ENCODE data around the gene DDAH1. TPM values are rescaled to one million over a fixed set of nuclear protein-coding genes. Genes with fewer than 3 reads are reported as not detected.

DDAH1 gene
- total and polyA plus RNA-seq, 5 donors from 2014 or later = 0.15 TPM; not detected in 4

DNA sequence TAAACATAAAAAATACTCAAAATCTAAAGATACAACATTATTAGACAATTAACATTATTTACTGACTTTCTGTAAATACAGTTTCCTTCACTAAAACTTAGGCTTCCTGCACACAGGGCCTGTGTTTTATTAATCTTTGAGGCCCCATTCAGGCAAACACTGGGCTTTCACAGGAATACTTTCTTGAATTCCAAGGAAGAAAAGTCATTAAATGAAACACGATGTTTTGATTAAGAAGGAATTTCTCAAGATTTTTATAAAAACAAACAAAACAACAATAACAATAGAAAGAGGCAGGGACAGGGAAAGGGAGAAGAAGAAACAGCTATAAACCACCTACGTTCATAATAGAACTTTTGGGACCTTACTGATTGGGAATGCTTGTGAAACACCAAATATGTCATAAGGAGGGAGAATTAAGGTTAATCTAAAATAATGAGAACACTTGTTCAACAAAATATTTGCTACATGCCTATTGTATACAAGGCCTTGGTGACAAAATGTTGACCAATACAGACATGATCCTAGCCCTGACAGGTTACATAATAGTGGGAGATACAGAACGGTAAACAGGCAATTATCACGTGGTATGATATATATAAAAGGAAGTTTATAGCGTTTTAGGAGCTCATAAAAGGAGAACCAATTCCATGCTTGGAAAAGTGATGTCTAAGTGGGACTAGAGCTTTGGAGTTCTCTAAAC is 3.6 kb downstream of the DDAH1 start:
- ATAC-seq (ENCODE audit: low read depth in 2 of 2) (no peak), DNase-seq (no peak)
- H3K27me3 ChIP-seq (ENCODE audit: control insufficient read depth, insufficient read depth, low read length) = peaks cover 20% of the 10 kb centered on the region
- H3K4me1 Mint-ChIP-seq = peaks cover 0 to 10% (median 2%) of the 10 kb centered on the region in 4 donors
- no peak overlapping the region for H3K4me3 Mint-ChIP-seq
- no peaks in the 10 kb centered on the region for H3K36me3 ChIP-seq (ENCODE audit: control insufficient read depth, insufficient read depth, low read length)
- no peaks in the 10 kb centered on the region for H3K9me3 Mint-ChIP-seq
- no peak overlapping the region for H3K27ac ChIP-seq (ENCODE audit: insufficient read depth, low read length, poor library complexity, severe bottlenecking)
- no peaks in the 10 kb centered on the region for H3K9me3 ChIP-seq (ENCODE audit: control insufficient read depth in 2 of 2, low read length in 2 of 2)
- H3K27ac Mint-ChIP-seq = no peak overlapping the region
- H3K4me1 ChIP-seq (ENCODE audit: control insufficient read depth, insufficient read depth, low read length, poor library complexity, severe bottlenecking) = peaks cover 3% of the 10 kb centered on the region
- no peaks in the 10 kb centered on the region for H3K36me3 Mint-ChIP-seq
- peaks cover 43% of the 10 kb centered on the region for H3K27me3 Mint-ChIP-seq
- no peak overlapping the region for H3K4me3 ChIP-seq (ENCODE audit: low read depth, low read length)

DNA sequence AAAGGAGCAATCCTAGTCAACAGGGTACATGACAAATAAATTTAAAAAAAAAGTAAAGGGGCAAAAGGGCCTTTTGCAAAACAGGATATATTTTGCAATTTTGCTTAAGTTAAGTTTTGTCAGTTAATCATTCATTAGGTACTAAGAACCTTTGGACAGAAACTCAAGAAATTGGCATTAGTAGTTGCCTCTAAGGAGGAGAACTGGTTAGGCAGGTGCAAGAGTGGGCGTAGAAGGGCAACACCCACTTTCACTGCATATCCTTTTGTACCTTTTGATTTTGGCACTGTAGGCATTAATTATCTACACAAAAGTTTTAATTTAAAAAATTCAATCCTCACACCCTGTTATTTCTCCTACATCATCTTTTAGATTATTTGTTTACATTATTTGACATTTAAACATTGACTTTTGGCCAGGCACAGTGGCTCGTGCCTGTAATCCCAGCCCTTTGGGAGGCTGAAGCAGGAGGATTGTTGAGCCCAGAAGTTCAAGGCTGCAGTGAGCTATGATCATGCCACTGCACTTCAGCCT is 4.3 kb downstream of the DDAH1 start:
- H3K9me3 ChIP-seq (ENCODE audit: control insufficient read depth in 2 of 2, low read length in 2 of 2) = no peaks in the 10 kb centered on the region
- peaks cover 36% of the 10 kb centered on the region for H3K27me3 Mint-ChIP-seq
- H3K27ac ChIP-seq (ENCODE audit: insufficient read depth, low read length, poor library complexity, severe bottlenecking) = no peak overlapping the region
- ATAC-seq (ENCODE audit: low read depth in 2 of 2) = no peak
- no peak overlapping the region for H3K27ac Mint-ChIP-seq
- no peaks in the 10 kb centered on the region for H3K36me3 ChIP-seq (ENCODE audit: control insufficient read depth, insufficient read depth, low read length)
- no peak for DNase-seq
- H3K4me3 Mint-ChIP-seq = no peak overlapping the region
- H3K36me3 Mint-ChIP-seq = no peaks in the 10 kb centered on the region
- peaks cover 0 to 6% (median 2%) of the 10 kb centered on the region in 4 donors for H3K4me1 Mint-ChIP-seq
- no peak overlapping the region for H3K4me3 ChIP-seq (ENCODE audit: low read depth, low read length)
- no peaks in the 10 kb centered on the region for H3K9me3 Mint-ChIP-seq
- H3K27me3 ChIP-seq (ENCODE audit: control insufficient read depth, insufficient read depth, low read length) = peaks cover 17% of the 10 kb centered on the region
- H3K4me1 ChIP-seq (ENCODE audit: control insufficient read depth, insufficient read depth, low read length, poor library complexity, severe bottlenecking) = peaks cover 3% of the 10 kb centered on the region

DNA sequence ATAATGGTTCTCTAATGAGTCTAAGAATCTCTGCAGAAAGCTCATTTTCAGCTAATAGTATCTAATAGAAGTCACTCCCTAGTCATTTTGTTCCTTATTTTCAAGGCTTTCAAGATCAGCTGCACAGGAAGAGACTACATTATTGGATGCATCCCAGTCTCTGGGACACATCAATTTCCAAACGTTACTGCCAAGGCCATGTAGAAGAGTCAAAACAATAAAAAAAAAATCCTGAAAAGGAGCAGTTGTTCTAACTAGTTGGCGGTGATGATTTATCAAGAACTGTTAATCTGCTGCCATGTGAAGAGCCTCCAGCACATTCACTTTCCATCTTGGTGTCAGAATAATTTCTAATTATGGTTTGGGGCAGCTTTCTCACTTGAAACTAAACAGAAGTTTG is 5.7 kb downstream of the DDAH1 start:
- H3K36me3 Mint-ChIP-seq = no peaks in the 10 kb centered on the region
- no peak for ATAC-seq (ENCODE audit: low read depth in 2 of 2)
- H3K27me3 ChIP-seq (ENCODE audit: control insufficient read depth, insufficient read depth, low read length) = peaks cover 14% of the 10 kb centered on the region
- no peak for DNase-seq
- H3K27me3 Mint-ChIP-seq = peaks cover 32% of the 10 kb centered on the region
- peak overlapping the region in 1 of 4 donors; percentile 8 for H3K4me3 Mint-ChIP-seq
- H3K4me1 ChIP-seq (ENCODE audit: control insufficient read depth, insufficient read depth, low read length, poor library complexity, severe bottlenecking) = peaks cover 3% of the 10 kb centered on the region
- H3K4me3 ChIP-seq (ENCODE audit: low read depth, low read length) = no peak overlapping the region
- no peaks in the 10 kb centered on the region for H3K9me3 Mint-ChIP-seq
- H3K4me1 Mint-ChIP-seq = peaks cover 0 to 4% (median 1%) of the 10 kb centered on the region in 4 donors
- H3K27ac Mint-ChIP-seq = no peak overlapping the region
- H3K36me3 ChIP-seq (ENCODE audit: control insufficient read depth, insufficient read depth, low read length) = no peaks in the 10 kb centered on the region
- H3K27ac ChIP-seq (ENCODE audit: insufficient read depth, low read length, poor library complexity, severe bottlenecking) = no peak overlapping the region
- H3K9me3 ChIP-seq (ENCODE audit: control insufficient read depth in 2 of 2, low read length in 2 of 2) = no peaks in the 10 kb centered on the region

DNA sequence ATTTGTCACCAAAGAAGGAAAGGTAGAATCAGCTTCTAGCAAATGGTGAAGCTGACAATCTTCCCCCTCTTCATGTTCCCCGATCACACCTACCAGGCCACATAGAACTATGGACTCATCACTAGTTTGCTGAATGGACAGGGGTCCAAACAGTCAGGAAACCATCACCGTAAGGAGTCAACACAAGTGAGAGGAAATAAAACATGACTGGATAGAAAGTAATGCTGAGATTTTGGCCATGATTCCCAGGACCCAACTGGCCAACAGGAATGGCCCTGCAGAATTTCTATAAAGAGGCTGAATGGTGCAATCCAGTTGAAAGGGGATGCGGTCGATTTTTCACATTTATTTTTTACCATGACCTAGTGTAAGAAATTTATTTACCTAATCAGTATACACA is 10.7 kb downstream of the DDAH1 start:
- no peak overlapping the region for H3K27ac Mint-ChIP-seq
- ATAC-seq (ENCODE audit: low read depth in 2 of 2) = no peak

DNA sequence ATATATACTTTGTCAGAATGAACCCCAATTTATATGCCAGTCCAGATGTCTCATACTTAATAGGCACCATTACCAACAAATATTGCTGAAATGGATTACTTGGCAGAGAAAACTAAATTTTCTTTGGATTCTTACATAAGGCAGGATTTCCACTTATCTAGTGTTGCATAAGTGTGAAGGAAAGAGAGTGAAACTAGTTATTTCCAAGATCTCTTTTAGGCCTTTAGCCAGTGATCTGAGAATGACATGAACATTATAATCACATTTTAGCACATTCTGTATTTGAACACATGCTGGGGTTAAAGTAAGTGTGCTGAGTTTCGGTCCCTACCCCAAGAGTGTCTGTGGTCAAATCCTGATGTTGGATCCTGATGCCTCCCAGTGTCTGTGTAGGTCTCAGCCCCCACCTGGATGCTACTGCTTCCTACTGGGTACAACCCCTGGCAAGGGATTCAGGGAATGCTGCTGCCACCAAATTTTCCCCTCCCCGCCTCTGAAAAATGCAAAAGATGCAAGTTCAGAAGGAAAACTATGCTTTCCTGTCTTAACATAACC is 11.2 kb downstream of the DDAH1 start:
- Histone ChIP-seq H3K27me3 (ENCODE audit: control insufficient read depth, insufficient read depth, low read length) (no peaks in the 10 kb centered on the region), H3K4me1 (ENCODE audit: control insufficient read depth, insufficient read depth, low read length, poor library complexity, severe bottlenecking) (no peaks in the 10 kb centered on the region), H3K4me3 (ENCODE audit: low read depth, low read length) (no peak overlapping the region), H3K27ac (ENCODE audit: insufficient read depth, low read length, poor library complexity, severe bottlenecking) (no peak overlapping the region), H3K36me3 (ENCODE audit: control insufficient read depth, insufficient read depth, low read length) (no peaks in the 10 kb centered on the region), H3K9me3 (ENCODE audit: control insufficient read depth in 2 of 2, low read length in 2 of 2) (no peaks in the 10 kb centered on the region)
- Mint-ChIP-seq H3K27me3 (no peaks in the 10 kb centered on the region), H3K4me3 (no peak overlapping the region), H3K36me3 (no peaks in the 10 kb centered on the region), H3K27ac (no peak overlapping the region), H3K4me1 (no peaks in the 10 kb centered on the region), H3K9me3 (no peaks in the 10 kb centered on the region)
- DNase-seq (no peak), ATAC-seq (ENCODE audit: low read depth in 2 of 2) (no peak)

More for the DNA sequence above, 10.7 kb downstream of the DDAH1 start:
- Mint-ChIP-seq H3K9me3 (no peaks in the 10 kb centered on the region), H3K4me1 (no peaks in the 10 kb centered on the region), H3K36me3 (no peaks in the 10 kb centered on the region), H3K4me3 (no peak overlapping the region), H3K27me3 (no peaks in the 10 kb centered on the region)
- no peaks in the 10 kb centered on the region for H3K27me3 ChIP-seq (ENCODE audit: control insufficient read depth, insufficient read depth, low read length)
- no peak overlapping the region for H3K27ac ChIP-seq (ENCODE audit: insufficient read depth, low read length, poor library complexity, severe bottlenecking)
- no peak for DNase-seq
- H3K9me3 ChIP-seq (ENCODE audit: control insufficient read depth in 2 of 2, low read length in 2 of 2) = no peaks in the 10 kb centered on the region
- H3K4me1 ChIP-seq (ENCODE audit: control insufficient read depth, insufficient read depth, low read length, poor library complexity, severe bottlenecking) = no peaks in the 10 kb centered on the region
- H3K36me3 ChIP-seq (ENCODE audit: control insufficient read depth, insufficient read depth, low read length) = no peaks in the 10 kb centered on the region
- H3K4me3 ChIP-seq (ENCODE audit: low read depth, low read length) = no peak overlapping the region

DNA sequence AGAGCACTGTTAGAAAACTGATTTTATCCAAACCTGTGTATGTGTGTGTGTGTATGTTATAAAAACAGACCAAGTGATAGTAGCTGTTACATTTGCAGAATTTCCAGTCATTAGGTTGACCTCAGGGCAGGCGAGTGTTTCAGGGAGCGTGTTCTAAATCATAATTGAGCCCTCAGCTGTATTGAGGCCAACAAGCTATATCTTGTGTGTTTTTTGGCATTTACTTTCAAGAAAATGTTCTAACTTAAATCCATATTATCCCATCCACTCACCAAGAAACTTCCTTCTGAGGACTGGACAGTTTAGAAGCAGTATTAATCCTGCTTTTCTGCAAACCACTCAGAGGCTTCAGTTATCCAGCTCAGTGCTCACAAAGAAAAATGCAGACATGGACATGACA is 12.0 kb downstream of the DDAH1 start:
- H3K27me3 ChIP-seq (ENCODE audit: control insufficient read depth, insufficient read depth, low read length) = no peaks in the 10 kb centered on the region
- H3K27me3 Mint-ChIP-seq = no peaks in the 10 kb centered on the region

DNA sequence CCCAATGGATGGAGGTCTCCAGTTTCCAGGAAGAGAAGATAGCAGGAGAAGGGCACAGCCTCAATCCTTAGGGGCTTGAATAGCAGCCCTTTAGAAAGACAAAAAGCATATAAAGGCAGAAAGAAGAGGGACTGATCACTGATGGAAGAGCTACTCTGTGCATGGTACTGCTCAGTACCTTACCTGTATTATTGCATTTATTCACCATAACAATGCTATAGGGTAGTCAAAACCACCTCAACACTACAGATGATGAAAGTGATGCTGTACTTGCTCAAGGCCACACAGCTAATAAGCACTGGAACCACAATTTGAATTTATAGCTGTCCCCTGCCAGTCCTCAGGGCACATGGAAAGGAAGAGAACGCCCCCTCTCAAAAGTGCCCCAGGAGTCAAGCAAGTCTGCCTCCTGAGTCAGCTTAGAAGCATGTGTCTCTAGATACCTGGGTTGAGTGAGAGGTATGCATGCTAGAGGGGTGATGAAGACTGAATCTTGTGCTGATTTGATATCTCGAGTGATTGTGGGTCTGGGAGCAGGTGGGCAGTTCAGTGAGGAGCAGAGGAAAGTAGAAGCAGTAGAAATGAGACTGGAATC is 13.6 kb downstream of the DDAH1 start:
- no peak overlapping the region for H3K4me3 ChIP-seq (ENCODE audit: low read depth, low read length)
- Mint-ChIP-seq H3K4me3 (no peak overlapping the region), H3K27me3 (no peaks in the 10 kb centered on the region), H3K9me3 (peaks cover 0 to 2% (median 0%) of the 10 kb centered on the region in 7 donors), H3K27ac (no peak overlapping the region), H3K36me3 (no peaks in the 10 kb centered on the region), H3K4me1 (no peaks in the 10 kb centered on the region)
- H3K27me3 ChIP-seq (ENCODE audit: control insufficient read depth, insufficient read depth, low read length) = no peaks in the 10 kb centered on the region
- ATAC-seq (ENCODE audit: low read depth in 2 of 2) (no peak), DNase-seq (no peak)
- no peaks in the 10 kb centered on the region for H3K9me3 ChIP-seq (ENCODE audit: control insufficient read depth in 2 of 2, low read length in 2 of 2)
- H3K36me3 ChIP-seq (ENCODE audit: control insufficient read depth, insufficient read depth, low read length) = no peaks in the 10 kb centered on the region
- H3K4me1 ChIP-seq (ENCODE audit: control insufficient read depth, insufficient read depth, low read length, poor library complexity, severe bottlenecking) = no peaks in the 10 kb centered on the region
- H3K27ac ChIP-seq (ENCODE audit: insufficient read depth, low read length, poor library complexity, severe bottlenecking) = no peak overlapping the region

More for the DNA sequence above, 12.0 kb downstream of the DDAH1 start:
- H3K4me3 ChIP-seq (ENCODE audit: low read depth, low read length) = no peak overlapping the region
- DNase-seq (no peak), ATAC-seq (ENCODE audit: low read depth in 2 of 2) (no peak)
- Mint-ChIP-seq H3K36me3 (no peaks in the 10 kb centered on the region), H3K4me3 (no peak overlapping the region), H3K4me1 (no peaks in the 10 kb centered on the region), H3K27ac (no peak overlapping the region), H3K9me3 (peaks cover 0 to 1% (median 0%) of the 10 kb centered on the region in 7 donors)
- no peaks in the 10 kb centered on the region for H3K9me3 ChIP-seq (ENCODE audit: control insufficient read depth in 2 of 2, low read length in 2 of 2)
- no peaks in the 10 kb centered on the region for H3K4me1 ChIP-seq (ENCODE audit: control insufficient read depth, insufficient read depth, low read length, poor library complexity, severe bottlenecking)
- H3K27ac ChIP-seq (ENCODE audit: insufficient read depth, low read length, poor library complexity, severe bottlenecking) = no peak overlapping the region
- no peaks in the 10 kb centered on the region for H3K36me3 ChIP-seq (ENCODE audit: control insufficient read depth, insufficient read depth, low read length)

All from CD4-positive, CD25-positive, alpha-beta regulatory T cell (primary cell).